IMR-90 (cell line): ENCODE results near the gene PRKN. TPM values are rescaled to one million over a fixed set of nuclear protein-coding genes. Genes with fewer than 3 reads are reported as not detected.

Source experiments
- ATAC-seq: fragments of 200-7000 bp; cut with Tn5 transposase; 2 replicates; pipeline ENCODE4 v1.9.1; 2020; ENCODE audit warnings: low read depth, mild to moderate bottlenecking, moderate library complexity
- BruUV-seq: library from RNA; stranded (reverse); fragments of 400-500 nt; replicated peaks from 2 replicates; lab custom pipeline; 2021; lab: Mats Ljungman, UMichigan
- CTCF ChIA-PET: fragments of 300-600 bp; formaldehyde crosslinking; extraction: SDS; loops from one replicate; lab custom pipeline; 2021; ENCODE audit warnings: antibody characterized with exemption; lab: Yijun Ruan, JAX
- POLR2A ChIA-PET: fragments of 300-600 bp; sonication (Branson Sonifier 250); formaldehyde crosslinking; loops from one replicate; lab custom pipeline; 2022; ENCODE audit warnings: antibody characterized with exemption; ENCODE audit not compliant: unreplicated experiment; lab: Charles Lee
- DNase-seq: peaks from one replicate; pipeline ENCODE4 v3.0.0; 2013
- H2AFZ ChIP-seq: replicated peaks from 2 replicates; pipeline ENCODE3; 2013; ENCODE audit warnings: low read length, mild to moderate bottlenecking; ENCODE audit not compliant: poor library complexity
- H2AK5ac ChIP-seq: 2 replicates; pipeline ENCODE4 v1.6.1; 2013; ENCODE audit warnings: low read depth, low read length, inconsistent platforms
- H2AK9ac ChIP-seq: replicated peaks from 2 replicates; pipeline ENCODE3; 2013; ENCODE audit warnings: mild to moderate bottlenecking, low read depth, low read length, moderate library complexity; ENCODE audit not compliant: poor library complexity
- H2BK120ac ChIP-seq: 2 replicates; pipeline ENCODE4 v1.6.1; 2013; ENCODE audit warnings: low read depth, low read length, inconsistent platforms
- H2BK15ac ChIP-seq: 3 replicates; pipeline ENCODE4 v1.6.1; 2013; ENCODE audit warnings: low read depth, low read length, inconsistent platforms
- H2BK20ac ChIP-seq: 2 replicates; pipeline ENCODE4 v1.6.1; 2013; ENCODE audit warnings: low read depth, mild to moderate bottlenecking, inconsistent platforms, low read length, moderate library complexity
- H2BK5ac ChIP-seq: 2 replicates; pipeline ENCODE4 v1.6.1; 2013; ENCODE audit warnings: mild to moderate bottlenecking, low read depth, low read length, inconsistent platforms; ENCODE audit not compliant: poor library complexity, severe bottlenecking
- H3K14ac ChIP-seq: replicated peaks from 2 replicates; pipeline ENCODE4 v1.6.1; 2013; ENCODE audit warnings: low read depth, low read length, inconsistent platforms
- H3K18ac ChIP-seq: 2 replicates; pipeline ENCODE4 v1.6.1; 2013; ENCODE audit warnings: low read depth, low read length, control low read depth
- H3K23ac ChIP-seq: 2 replicates; pipeline ENCODE4 v1.6.1; 2013; ENCODE audit warnings: low read depth, low read length, inconsistent platforms
- H3K27ac ChIP-seq: 2 replicates; pipeline ENCODE4 v1.5.1; 2013; ENCODE audit warnings: mild to moderate bottlenecking, control low read depth, low read length; ENCODE audit not compliant: insufficient read depth
- H3K27me3 ChIP-seq: 2 replicates; pipeline ENCODE4 v1.6.1; 2013; ENCODE audit warnings: low read length; ENCODE audit not compliant: control insufficient read depth, insufficient read depth
- H3K36me3 ChIP-seq: 2 replicates; pipeline ENCODE4 v1.6.1; 2013; ENCODE audit warnings: low read length, mixed read lengths; ENCODE audit not compliant: control insufficient read depth, insufficient read depth
- H3K4ac ChIP-seq: 2 replicates; pipeline ENCODE4 v1.6.1; 2013; ENCODE audit warnings: low read depth, low read length, inconsistent platforms
- H3K4me1 ChIP-seq: 2 replicates; pipeline ENCODE4 v1.6.1; 2013; ENCODE audit warnings: low read length, mixed read lengths; ENCODE audit not compliant: control insufficient read depth, insufficient read depth
- H3K4me2 ChIP-seq: 2 replicates; pipeline ENCODE4 v1.6.1; 2013; ENCODE audit warnings: low read depth, mild to moderate bottlenecking, control low read depth, low read length, moderate library complexity
- H3K4me3 ChIP-seq: 2 replicates; pipeline ENCODE4 v1.5.1; 2013; ENCODE audit warnings: low read depth, mild to moderate bottlenecking, control low read depth, low read length, moderate library complexity; ENCODE audit not compliant: insufficient read depth
- H3K56ac ChIP-seq: 2 replicates; pipeline ENCODE4 v1.6.1; 2013; ENCODE audit warnings: low read length, inconsistent platforms; ENCODE audit not compliant: insufficient read depth; ENCODE audit errors: extremely low read depth
- H3K79me1 ChIP-seq, 2 experiments: 2 replicates each; pipeline ENCODE4 v1.6.1; 2013; ENCODE audit warnings: low read length in 2 of 2, inconsistent platforms in 1 of 2, low read depth in 1 of 2
- H3K9ac ChIP-seq: 2 replicates; pipeline ENCODE4 v1.6.1; 2013; ENCODE audit warnings: low read depth, low read length, control low read depth
- H3K9me1 ChIP-seq: 2 replicates; pipeline ENCODE4 v1.6.1; 2013; ENCODE audit warnings: low read length, inconsistent platforms; ENCODE audit not compliant: insufficient read depth
- H3K9me3 ChIP-seq: 2 replicates; pipeline ENCODE4 v1.6.1; 2013; ENCODE audit warnings: low read length; ENCODE audit not compliant: control insufficient read depth, insufficient read depth
- H4K20me1 ChIP-seq: 2 replicates; pipeline ENCODE4 v1.6.1; 2013; ENCODE audit warnings: low read length, inconsistent platforms; ENCODE audit not compliant: insufficient read depth
- H4K5ac ChIP-seq: 2 replicates; pipeline ENCODE4 v1.6.1; 2013; ENCODE audit warnings: mild to moderate bottlenecking, low read depth, low read length, control low read depth
- H4K8ac ChIP-seq, 2 experiments: 2 replicates each; pipeline ENCODE4 v1.6.1; 2013; ENCODE audit warnings: low read depth in 2 of 2, low read length in 2 of 2, control low read depth in 1 of 2, inconsistent platforms in 1 of 2
- H4K91ac ChIP-seq: 2 replicates; pipeline ENCODE4 v1.6.1; 2013; ENCODE audit warnings: low read depth, low read length, inconsistent platforms; ENCODE audit not compliant: insufficient read depth
- BHLHE40 ChIP-seq: fragments of 150-350 bp; IDR thresholded peaks from 2 replicates; pipeline ENCODE4 v1.6.1; 2016; ENCODE audit warnings: mild to moderate bottlenecking, low read depth, low read length
- CEBPB ChIP-seq: IDR thresholded peaks from 2 replicates; pipeline ENCODE4 v1.6.1; 2012; ENCODE audit warnings: low read depth, low read length, improper control_type of control experiment
- CHD1 ChIP-seq: IDR thresholded peaks from 2 replicates; pipeline ENCODE4 v1.6.1; 2012; ENCODE audit warnings: low read depth, low read length, improper control_type of control experiment
- CTCF ChIP-seq: conservative IDR thresholded peaks from 2 replicates; pipeline ENCODE4 v1.5.1; 2012; ENCODE audit warnings: mild to moderate bottlenecking, low read depth, low read length, improper control_type of control experiment
- ELK1 ChIP-seq: fragments of 150-350 bp; IDR thresholded peaks from 2 replicates; pipeline ENCODE4 v1.6.1; 2016; ENCODE audit warnings: low read depth, mild to moderate bottlenecking, low read length, moderate library complexity, borderline replicate concordance
- FOS ChIP-seq: fragments of 150-350 bp; IDR thresholded peaks from 2 replicates; pipeline ENCODE4 v1.6.1; 2016; ENCODE audit warnings: low read depth, low read length
- MAFK ChIP-seq: IDR thresholded peaks from 2 replicates; pipeline ENCODE4 v1.6.1; 2012; ENCODE audit warnings: low read depth, low read length, improper control_type of control experiment
- MAZ ChIP-seq: IDR thresholded peaks from 2 replicates; pipeline ENCODE4 v1.6.1; 2012; ENCODE audit warnings: low read depth, mild to moderate bottlenecking, low read length, improper control_type of control experiment, moderate library complexity, borderline replicate concordance
- MXI1 ChIP-seq: IDR thresholded peaks from 2 replicates; pipeline ENCODE4 v1.6.1; 2012; ENCODE audit warnings: low read depth, mild to moderate bottlenecking, low read length, moderate library complexity, borderline replicate concordance
- NFE2L2 ChIP-seq: fragments of 150-350 bp; IDR thresholded peaks from 2 replicates; pipeline ENCODE4 v1.6.1; 2016; ENCODE audit warnings: low read depth, mild to moderate bottlenecking, low read length
- POLR2A ChIP-seq: IDR thresholded peaks from 2 replicates; pipeline ENCODE4 v1.6.1; 2012; ENCODE audit warnings: mild to moderate bottlenecking, low read depth, low read length
- RAD21 ChIP-seq: IDR thresholded peaks from 2 replicates; pipeline ENCODE4 v1.6.1; 2012; ENCODE audit warnings: low read length, improper control_type of control experiment
- RCOR1 ChIP-seq: IDR thresholded peaks from 2 replicates; pipeline ENCODE4 v1.6.1; 2012; ENCODE audit warnings: mild to moderate bottlenecking, low read length, improper control_type of control experiment; ENCODE audit not compliant: insufficient replicate concordance
- RFX5 ChIP-seq: IDR thresholded peaks from 2 replicates; pipeline ENCODE4 v1.8.0; 2012; ENCODE audit warnings: low read depth, mild to moderate bottlenecking, low read length, moderate library complexity
- SMC3 ChIP-seq: fragments of 150-350 bp; IDR thresholded peaks from 2 replicates; pipeline ENCODE4 v1.6.1; 2016; ENCODE audit warnings: low read depth, mild to moderate bottlenecking, antibody characterized with exemption, low read length, moderate library complexity
- USF2 ChIP-seq: fragments of 150-350 bp; IDR thresholded peaks from 2 replicates; pipeline ENCODE4 v1.6.1; 2017; ENCODE audit warnings: mild to moderate bottlenecking, antibody characterized with exemption, low read length, low read depth
- WGBS, 2 experiments: methylation state at CpG; one replicate each; pipeline versions ENCODE4 v1.1.5 to v1.1.7; 2013; ENCODE audit warnings: missing lambda C conversion rate in 2 of 2; ENCODE audit not compliant: insufficient read length in 1 of 2; ENCODE audit errors: extremely low coverage in 2 of 2; 5-methylcytosine and 5-hydroxymethylcytosine counted together
- dilution Hi-C: fragments of 300-500 bp; cut with HindIII; formaldehyde crosslinking; loops from one replicate; pipeline ENCODE4 v1.14.3; 2018; ENCODE audit warnings: low sequenced_read_pairs; ENCODE audit not compliant: unreplicated experiment
- in situ Hi-C: fragments of 300-500 bp; cut with MboI; formaldehyde crosslinking; loops from 3 replicates; pipeline ENCODE4 v1.14.3; 2019; ENCODE audit warnings: low sequenced_read_pairs, inconsistent platforms, mixed read lengths
- intact Hi-C: fragments of 100-400 bp; cut with micrococcal nuclease; formaldehyde crosslinking; loops from 2 replicates; pipeline ENCODE4 v1.10.0; 2022
- polyA plus RNA-seq, 3 experiments: library from polyadenylated mRNA; depleted of rRNA; stranded (reverse); fragments of >200 nt; gene quantifications; 2 replicates each; pipeline ENCODE4 v1.2.3, GENCODE V29; 2012; ENCODE audit warnings: low replicate concordance in 1 of 3
- total RNA-seq: library from RNA; depleted of rRNA; stranded (reverse); fragments of >200 nt; gene quantifications from 2 replicates; pipeline ENCODE4 v1.2.3, GENCODE V29; 2012

PRKN gene
- total and polyA plus RNA-seq, 2 of the 4 experiments (the other 2 are of a cell fraction) = 0.15 to 0.18 TPM

GRCh38 chr6:162685586-162685985 is 42.0 kb downstream of the PRKN start:
- Histone ChIP-seq H3K4me1 (no peaks in the 10 kb centered on the region), H3K4ac (no peak overlapping the region), H3K27me3 (no peaks in the 10 kb centered on the region), H3K56ac (no peak overlapping the region), H2BK120ac (no peak overlapping the region), H2AFZ (no peak overlapping the region), H4K91ac (no peak overlapping the region), H2BK15ac (no peak overlapping the region), H3K4me2 (no peak overlapping the region), H4K8ac (no peak overlapping the region), H3K9me3 (peaks cover 4% of the 10 kb centered on the region), H2BK5ac (no peak overlapping the region), H2AK9ac (no peak overlapping the region), H3K79me1 (no peaks in the 10 kb centered on the region), H3K36me3 (no peaks in the 10 kb centered on the region), H3K9me1 (no peaks in the 10 kb centered on the region), H2BK20ac (no peak overlapping the region), H2AK5ac (no peak overlapping the region), H3K4me3 (no peak overlapping the region), H4K20me1 (no peaks in the 10 kb centered on the region), H3K14ac (no peak overlapping the region), H3K9ac (no peak overlapping the region), H3K23ac (no peak overlapping the region), H4K5ac (no peak overlapping the region), H3K27ac (no peak overlapping the region), H3K18ac (no peak overlapping the region)
- ATAC-seq (no peak), DNase-seq (no peak)
- ChIA-PET CTCF (no interaction called here), POLR2A (no interaction called here)
- dilution Hi-C loops (no loop called here), intact Hi-C loops (no loop called here), in situ Hi-C loops (no loop called here)
- WGBS, 2 experiments = no CpG with 5 or more reads among the region's 5 CpGs
- TF ChIP-seq CTCF = no peak
- TF ChIP-seq NFE2L2 = no peak
- TF ChIP-seq POLR2A = no peak
- TF ChIP-seq CEBPB = no peak
- TF ChIP-seq USF2 = no peak
- TF ChIP-seq MAFK = no peak
- TF ChIP-seq SMC3 = no peak
- no peak for TF ChIP-seq ELK1
- no peak for TF ChIP-seq RCOR1
- no peak for TF ChIP-seq MAZ
- no peak for TF ChIP-seq RAD21
- TF ChIP-seq MXI1 = no peak
- no peak for TF ChIP-seq FOS
- TF ChIP-seq RFX5 = no peak
- no peak for TF ChIP-seq CHD1
- TF ChIP-seq BHLHE40 = no peak
- BruUV-seq = no TSS peak
